Mucosa of stomach (tissue), 1 donor: Measurements from ENCODE around the gene SGCD.

Experiments used
- H3K27me3 ChIP-seq: one replicate; pipeline ENCODE4 v1.7.0; 2013; ENCODE audit warnings: mild to moderate bottlenecking, low read length; ENCODE audit not compliant: control insufficient read depth, insufficient read depth
- H3K36me3 ChIP-seq: one replicate; pipeline ENCODE4 v1.7.0; 2013; ENCODE audit warnings: low read length; ENCODE audit not compliant: control insufficient read depth, insufficient read depth
- H3K4me1 ChIP-seq: one replicate; pipeline ENCODE4 v1.7.0; 2013; ENCODE audit warnings: mild to moderate bottlenecking, low read length; ENCODE audit not compliant: control insufficient read depth, insufficient read depth
- H3K4me3 ChIP-seq: one replicate; pipeline ENCODE4 v1.7.0; 2013; ENCODE audit warnings: low read length
- H3K9ac ChIP-seq: one replicate; pipeline ENCODE4 v1.7.0; 2013; ENCODE audit warnings: mild to moderate bottlenecking, low read length, moderate library complexity
- H3K9me3 ChIP-seq: one replicate; pipeline ENCODE4 v1.7.0; 2013; ENCODE audit warnings: mild to moderate bottlenecking, low read length, moderate library complexity; ENCODE audit not compliant: control insufficient read depth
- donor health status: Pancreatic carcinoma.

SGCD gene

GRCh38 chr5:156680831-156681230 is 353.9 kb downstream of the SGCD start:
- no peaks in the 10 kb centered on the region for H3K36me3 ChIP-seq
- no peaks in the 10 kb centered on the region for H3K4me1 ChIP-seq
- no peak overlapping the region for H3K4me3 ChIP-seq
- H3K9ac ChIP-seq: no peak overlapping the region
- H3K27me3 ChIP-seq: no peaks in the 10 kb centered on the region
- no peaks in the 10 kb centered on the region for H3K9me3 ChIP-seq

GRCh38 chr5:156681265-156681664 is 354.3 kb downstream of the SGCD start:
- H3K4me1 ChIP-seq: no peaks in the 10 kb centered on the region
- no peaks in the 10 kb centered on the region for H3K27me3 ChIP-seq
- H3K36me3 ChIP-seq: no peaks in the 10 kb centered on the region
- no peak overlapping the region for H3K4me3 ChIP-seq
- no peak overlapping the region for H3K9ac ChIP-seq
- no peaks in the 10 kb centered on the region for H3K9me3 ChIP-seq

GRCh38 chr5:156682971-156683370 is 356.0 kb downstream of the SGCD start:
- no peaks in the 10 kb centered on the region for H3K36me3 ChIP-seq

GRCh38 chr5:156683509-156683908 is 356.5 kb downstream of the SGCD start:
- Histone ChIP-seq H3K27me3 (peaks cover 4% of the 10 kb centered on the region), H3K36me3 (no peaks in the 10 kb centered on the region), H3K9me3 (no peaks in the 10 kb centered on the region), H3K4me1 (no peaks in the 10 kb centered on the region), H3K4me3 (no peak overlapping the region), H3K9ac (no peak overlapping the region)

More at GRCh38 chr5:156682971-156683370, 356.0 kb downstream of the SGCD start:
- no peaks in the 10 kb centered on the region for H3K9me3 ChIP-seq
- peaks cover 4% of the 10 kb centered on the region for H3K27me3 ChIP-seq
- no peak overlapping the region for H3K9ac ChIP-seq
- no peak overlapping the region for H3K4me3 ChIP-seq
- no peaks in the 10 kb centered on the region for H3K4me1 ChIP-seq

- no peaks in the 10 kb centered on the region for H3K4me1 ChIP-seq
- H3K27me3 ChIP-seq: peaks cover 4% of the 10 kb centered on the region
- no peaks in the 10 kb centered on the region for H3K9me3 ChIP-seq
- H3K4me3 ChIP-seq: no peak overlapping the region
- H3K9ac ChIP-seq: no peak overlapping the region
- no peaks in the 10 kb centered on the region for H3K36me3 ChIP-seq
Measured at GRCh38 chr5:156684216-156684615, 357.3 kb downstream of the SGCD start.

GRCh38 chr5:156685481-156685880 is 358.5 kb downstream of the SGCD start:
- Histone ChIP-seq H3K4me3 (no peak overlapping the region), H3K4me1 (no peaks in the 10 kb centered on the region)

GRCh38 chr5:156686380-156686779 is 359.4 kb downstream of the SGCD start:
- no peaks in the 10 kb centered on the region for H3K36me3 ChIP-seq
- H3K27me3 ChIP-seq: peaks cover 4% of the 10 kb centered on the region
- H3K4me3 ChIP-seq: no peak overlapping the region
- H3K9ac ChIP-seq: no peak overlapping the region
- H3K9me3 ChIP-seq: no peaks in the 10 kb centered on the region
- H3K4me1 ChIP-seq: no peaks in the 10 kb centered on the region

More at GRCh38 chr5:156685481-156685880, 358.5 kb downstream of the SGCD start:
- H3K27me3 ChIP-seq: peaks cover 4% of the 10 kb centered on the region
- H3K9me3 ChIP-seq: no peaks in the 10 kb centered on the region
- no peaks in the 10 kb centered on the region for H3K36me3 ChIP-seq
- no peak overlapping the region for H3K9ac ChIP-seq

- Histone ChIP-seq H3K9me3 (no peaks in the 10 kb centered on the region), H3K4me1 (no peaks in the 10 kb centered on the region), H3K36me3 (no peaks in the 10 kb centered on the region), H3K9ac (no peak overlapping the region), H3K4me3 (no peak overlapping the region), H3K27me3 (peaks cover 4% of the 10 kb centered on the region)
Measured at GRCh38 chr5:156686796-156687195, 359.8 kb downstream of the SGCD start.

- H3K4me3 ChIP-seq: no peak overlapping the region
- H3K9me3 ChIP-seq: no peaks in the 10 kb centered on the region
- H3K9ac ChIP-seq: no peak overlapping the region
- H3K36me3 ChIP-seq: no peaks in the 10 kb centered on the region
- peaks cover 4% of the 10 kb centered on the region for H3K27me3 ChIP-seq
- no peaks in the 10 kb centered on the region for H3K4me1 ChIP-seq
Measured at GRCh38 chr5:156687514-156687913, 360.6 kb downstream of the SGCD start.

- Histone ChIP-seq H3K36me3 (no peaks in the 10 kb centered on the region), H3K4me3 (no peak overlapping the region), H3K27me3 (peaks cover 4% of the 10 kb centered on the region), H3K9me3 (no peaks in the 10 kb centered on the region), H3K4me1 (no peaks in the 10 kb centered on the region), H3K9ac (no peak overlapping the region)
Measured at GRCh38 chr5:156691572-156691971, 364.6 kb downstream of the SGCD start.

GRCh38 chr5:156693113-156693512 is 366.1 kb downstream of the SGCD start:
- Histone ChIP-seq H3K36me3 (no peaks in the 10 kb centered on the region), H3K9me3 (no peaks in the 10 kb centered on the region), H3K9ac (no peak overlapping the region), H3K27me3 (no peaks in the 10 kb centered on the region), H3K4me3 (no peak overlapping the region), H3K4me1 (no peaks in the 10 kb centered on the region)

- Histone ChIP-seq H3K4me1 (no peaks in the 10 kb centered on the region), H3K27me3 (no peaks in the 10 kb centered on the region), H3K9ac (no peak overlapping the region), H3K36me3 (no peaks in the 10 kb centered on the region), H3K9me3 (no peaks in the 10 kb centered on the region), H3K4me3 (no peak overlapping the region)
Measured at GRCh38 chr5:156694598-156694997, 367.6 kb downstream of the SGCD start.

- H3K4me1 ChIP-seq: no peaks in the 10 kb centered on the region
- H3K27me3 ChIP-seq: no peaks in the 10 kb centered on the region
- H3K4me3 ChIP-seq: no peak overlapping the region
- no peaks in the 10 kb centered on the region for H3K9me3 ChIP-seq
- no peak overlapping the region for H3K9ac ChIP-seq
- no peaks in the 10 kb centered on the region for H3K36me3 ChIP-seq
Measured at GRCh38 chr5:156695774-156696173, 368.8 kb downstream of the SGCD start.
